HCT116 (cell line): ENCODE data around the gene OR7G2. TPM values are rescaled to one million over a fixed set of nuclear protein-coding genes. Genes with fewer than 3 reads are reported as not detected.

Source experiments
- ATAC-seq: fragments of 200-7000 bp; cut with Tn5 transposase; 2 replicates; pipeline ENCODE4 v1.9.1; 2020; ENCODE audit warnings: mild to moderate bottlenecking, moderate library complexity
- BruUV-seq: library from RNA; stranded (reverse); fragments of 400-500 nt; replicated peaks from 2 replicates; lab custom pipeline; 2021; lab: Mats Ljungman, UMichigan
- CTCF ChIA-PET: fragments of 300-600 bp; sonication (Branson Sonifier 250); formaldehyde crosslinking; loops from one replicate; lab custom pipeline; 2021; ENCODE audit warnings: antibody characterized with exemption; lab: Charles Lee
- POLR2A ChIA-PET: fragments of 300-600, 350-600 bp; sonication (Branson Sonifier 250); formaldehyde crosslinking; loops from one replicate; lab custom pipeline; 2021; ENCODE audit warnings: antibody characterized with exemption; lab: Charles Lee
- RAD21 ChIA-PET, 2 experiments: fragments of 300-600 bp; sonication (Branson Sonifier 250); formaldehyde crosslinking; loops; one replicate each; lab custom pipeline; 2023; ENCODE audit warnings: low total read pairs in 2 of 2; ENCODE audit not compliant: uncharacterized antibody in 2 of 2, unreplicated experiment in 2 of 2, low non-redundant PET in 1 of 2; lab: Charles Lee
- DNase-seq: peaks from one replicate; pipeline ENCODE4 v3.0.0-alpha.2; 2010; ENCODE audit warnings: low read depth, low spot score
- H2AFZ ChIP-seq: fragments of 200-600 bp; shearing (Covaris generic), sonication (generic); 2 replicates; pipeline ENCODE4 v1.6.1; 2017; ENCODE audit warnings: low read depth, mixed run types, mixed read lengths, antibody characterized with exemption, low read length; ENCODE audit not compliant: poor library complexity, severe bottlenecking
- H3K27ac ChIP-seq: 2 replicates; pipeline ENCODE4 v1.5.1; 2012; ENCODE audit warnings: low read depth, low read length
- H3K27me3 ChIP-seq: fragments of 200-600 bp; sonication (generic); 2 replicates; pipeline ENCODE4 v1.6.1; 2016; ENCODE audit warnings: mixed run types, low read length, mixed read lengths; ENCODE audit not compliant: insufficient read depth
- H3K36me3 ChIP-seq, 2 experiments: fragments of 200-500 bp in 1 of 2; fragments of 200-600 bp in 1 of 2; sonication (Bioruptor generic) in 1 of 2; sonication (generic) in 1 of 2; 2 replicates each; pipeline versions ENCODE4 v1.5.1 to v1.6.1; 2014 to 2016; ENCODE audit warnings: low read length in 2 of 2, inconsistent platforms in 1 of 2, mixed read lengths in 1 of 2, mixed run types in 1 of 2; ENCODE audit not compliant: insufficient read depth in 2 of 2, control insufficient read depth in 1 of 2
- H3K4me1 ChIP-seq, 2 experiments: fragments of 200-600 bp in 1 of 2; sonication (generic) in 1 of 2; 2 replicates each; pipeline versions ENCODE4 v1.5.1 to v1.6.1; 2012 to 2017; ENCODE audit warnings: low read length in 2 of 2, inconsistent platforms in 1 of 2, mild to moderate bottlenecking in 1 of 2, mixed read lengths in 1 of 2, mixed run types in 1 of 2, moderate library complexity in 1 of 2; ENCODE audit not compliant: insufficient read depth in 2 of 2, control insufficient read depth in 1 of 2
- H3K4me2 ChIP-seq: fragments of 200-600 bp; sonication (generic); 2 replicates; pipeline ENCODE4 v1.6.1; 2017; ENCODE audit warnings: mixed run types, low read length, mixed read lengths
- H3K4me3 ChIP-seq, 2 experiments: fragments of 200-600 bp in 1 of 2; sonication (generic) in 1 of 2; replicated peaks in 1 of 2; 2 replicates each; pipeline ENCODE4 v1.5.1; 2011 to 2016; ENCODE audit warnings: low read length in 2 of 2, control low read depth in 1 of 2, low read depth in 1 of 2, mild to moderate bottlenecking in 1 of 2, mixed read lengths in 1 of 2, mixed run types in 1 of 2
- H3K79me2 ChIP-seq: fragments of 200-600 bp; sonication (generic); 2 replicates; pipeline ENCODE4 v1.6.1; 2017; ENCODE audit warnings: mild to moderate bottlenecking, mixed run types, low read length, moderate library complexity, mixed read lengths; ENCODE audit not compliant: insufficient read depth
- H3K9ac ChIP-seq: fragments of 200-600 bp; sonication (generic); 2 replicates; pipeline ENCODE4 v1.6.1; 2016; ENCODE audit warnings: low read length, mixed read lengths
- H3K9me2 ChIP-seq: fragments of 200-600 bp; sonication (generic), shearing (Covaris generic); 2 replicates; pipeline ENCODE4 v1.6.1; 2017; ENCODE audit warnings: mixed run types, mild to moderate bottlenecking, moderate library complexity; ENCODE audit not compliant: insufficient read depth
- H3K9me3 ChIP-seq, 2 experiments: fragments of 200-500 bp in 1 of 2; fragments of 200-600 bp in 1 of 2; sonication (Bioruptor generic) in 1 of 2; sonication (generic) in 1 of 2; 2 replicates each; pipeline ENCODE4 v1.6.1; 2014 to 2017; ENCODE audit warnings: low read length in 2 of 2, mixed read lengths in 2 of 2, inconsistent platforms in 1 of 2, low read depth in 1 of 2, mild to moderate bottlenecking in 1 of 2, mixed run types in 1 of 2, moderate library complexity in 1 of 2; ENCODE audit not compliant: control insufficient read depth in 1 of 2, insufficient read depth in 1 of 2
- H4K20me1 ChIP-seq: fragments of 200-600 bp; sonication (generic), shearing (Covaris generic); 2 replicates; pipeline ENCODE4 v1.6.1; 2017; ENCODE audit warnings: mixed run types, mild to moderate bottlenecking, moderate library complexity; ENCODE audit not compliant: insufficient read depth
- CBX3 ChIP-seq: IDR thresholded peaks from 2 replicates; pipeline ENCODE4 v1.6.1; 2012; ENCODE audit warnings: low read depth
- EZH2phosphoT487 ChIP-seq: fragments of 200-600 bp; IDR thresholded peaks from 2 replicates; pipeline ENCODE4 v1.6.1; 2018; ENCODE audit warnings: antibody characterized with exemption, borderline replicate concordance
- POLR2A ChIP-seq: IDR thresholded peaks from 2 replicates; pipeline ENCODE4 v1.7.0; 2011; ENCODE audit warnings: borderline replicate concordance; ENCODE audit not compliant: insufficient read depth, insufficient read length; ENCODE audit errors: extremely low read depth
- RAD21 ChIP-seq: IDR thresholded peaks from 2 replicates; pipeline ENCODE4 v1.6.1; 2012; ENCODE audit warnings: low read depth, mild to moderate bottlenecking
- SP1 ChIP-seq: IDR thresholded peaks from 2 replicates; pipeline ENCODE4 v1.6.1; 2012; ENCODE audit warnings: low read depth
- SRF ChIP-seq: IDR thresholded peaks from 2 replicates; pipeline ENCODE4 v1.6.1; 2012; ENCODE audit warnings: low read depth
- YY1 ChIP-seq: IDR thresholded peaks from 2 replicates; pipeline ENCODE4 v1.6.1; 2011; ENCODE audit warnings: low read length, low read depth, moderate library complexity, mild to moderate bottlenecking; ENCODE audit not compliant: insufficient replicate concordance; ENCODE audit errors: extremely low read depth
- ZFX ChIP-seq: fragments of 450-650 bp; IDR thresholded peaks from 2 replicates; pipeline ENCODE4 v1.6.1; 2017
- intact Hi-C: fragments of 100-400 bp; cut with micrococcal nuclease; formaldehyde crosslinking; loops from 2 replicates; pipeline ENCODE4 v1.10.0; 2022
- total RNA-seq: library from RNA; stranded (reverse); gene quantifications from one replicate; pipeline ENCODE4 v1.2.1, GENCODE V29; 2021; ENCODE audit not compliant: unreplicated experiment
- TF ChIP-seq, protein P1 (sequence below): IDR thresholded peaks from 2 replicates; pipeline ENCODE4 v1.6.1; 2011; ENCODE audit warnings: mild to moderate bottlenecking, low read length, moderate library complexity; ENCODE audit not compliant: insufficient replicate concordance; ENCODE audit errors: extremely low read depth
- TF ChIP-seq, protein P2 (sequence below), 3 experiments: fragments of 200-600 bp in 1 of 3; sonication (generic) in 1 of 3; IDR thresholded peaks in 2 of 3; conservative IDR thresholded peaks in 1 of 3; 2 replicates each; pipeline ENCODE4 v1.5.1; 2012 to 2017; ENCODE audit warnings: low read depth in 2 of 3, low read length in 2 of 3, antibody characterized with exemption in 1 of 3, borderline replicate concordance in 1 of 3, control low read depth in 1 of 3, mild to moderate bottlenecking in 1 of 3, mixed read lengths in 1 of 3, mixed run types in 1 of 3, moderate library complexity in 1 of 3; ENCODE audit not compliant: insufficient read depth in 1 of 3
- TF ChIP-seq, protein P3 (sequence below): IDR thresholded peaks from 2 replicates; pipeline ENCODE4 v1.6.1; 2012

OR7G2 gene
- total RNA-seq, 1 experiment from 2014 or later, result not detected

DNA sequence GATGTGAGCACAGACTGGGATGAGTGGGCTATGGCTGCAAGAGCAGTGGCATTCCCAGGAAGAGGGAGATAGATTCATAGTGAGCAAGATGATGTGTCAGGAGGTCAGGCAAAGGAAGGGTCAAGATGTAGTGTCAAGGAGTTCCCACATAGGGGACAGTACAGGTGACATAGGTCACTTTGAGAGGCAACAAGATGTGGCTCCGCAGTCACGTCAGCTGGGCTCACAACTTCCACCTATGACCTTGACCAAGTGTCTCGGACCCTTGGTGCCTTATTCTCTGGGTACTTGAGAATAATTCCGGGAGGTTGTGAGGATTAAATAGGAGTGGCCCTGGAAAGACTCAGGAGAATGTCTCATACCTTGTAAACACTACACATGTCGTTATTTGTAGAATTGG, 43.4 kb upstream of the OR7G2 start:
- H3K4me2 ChIP-seq, result no peak overlapping the region
- no peaks in the 10 kb centered on the region for H3K27me3 ChIP-seq
- H3K4me1 ChIP-seq, result peaks cover 0 to 6% of the 10 kb centered on the region in 2 experiments; a peak in 1 of 4 replicates
- no peaks in the 10 kb centered on the region for H4K20me1 ChIP-seq
- H3K27ac ChIP-seq, result no peak overlapping the region
- TF ChIP-seq YY1, result no peak
- TF ChIP-seq, protein P1, sequence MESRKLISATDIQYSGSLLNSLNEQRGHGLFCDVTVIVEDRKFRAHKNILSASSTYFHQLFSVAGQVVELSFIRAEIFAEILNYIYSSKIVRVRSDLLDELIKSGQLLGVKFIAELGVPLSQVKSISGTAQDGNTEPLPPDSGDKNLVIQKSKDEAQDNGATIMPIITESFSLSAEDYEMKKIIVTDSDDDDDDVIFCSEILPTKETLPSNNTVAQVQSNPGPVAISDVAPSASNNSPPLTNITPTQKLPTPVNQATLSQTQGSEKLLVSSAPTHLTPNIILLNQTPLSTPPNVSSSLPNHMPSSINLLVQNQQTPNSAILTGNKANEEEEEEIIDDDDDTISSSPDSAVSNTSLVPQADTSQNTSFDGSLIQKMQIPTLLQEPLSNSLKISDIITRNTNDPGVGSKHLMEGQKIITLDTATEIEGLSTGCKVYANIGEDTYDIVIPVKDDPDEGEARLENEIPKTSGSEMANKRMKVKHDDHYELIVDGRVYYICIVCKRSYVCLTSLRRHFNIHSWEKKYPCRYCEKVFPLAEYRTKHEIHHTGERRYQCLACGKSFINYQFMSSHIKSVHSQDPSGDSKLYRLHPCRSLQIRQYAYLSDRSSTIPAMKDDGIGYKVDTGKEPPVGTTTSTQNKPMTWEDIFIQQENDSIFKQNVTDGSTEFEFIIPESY, result no peak
- no peak for TF ChIP-seq EZH2phosphoT487
- no peak for TF ChIP-seq POLR2A
- TF ChIP-seq, protein P2, sequence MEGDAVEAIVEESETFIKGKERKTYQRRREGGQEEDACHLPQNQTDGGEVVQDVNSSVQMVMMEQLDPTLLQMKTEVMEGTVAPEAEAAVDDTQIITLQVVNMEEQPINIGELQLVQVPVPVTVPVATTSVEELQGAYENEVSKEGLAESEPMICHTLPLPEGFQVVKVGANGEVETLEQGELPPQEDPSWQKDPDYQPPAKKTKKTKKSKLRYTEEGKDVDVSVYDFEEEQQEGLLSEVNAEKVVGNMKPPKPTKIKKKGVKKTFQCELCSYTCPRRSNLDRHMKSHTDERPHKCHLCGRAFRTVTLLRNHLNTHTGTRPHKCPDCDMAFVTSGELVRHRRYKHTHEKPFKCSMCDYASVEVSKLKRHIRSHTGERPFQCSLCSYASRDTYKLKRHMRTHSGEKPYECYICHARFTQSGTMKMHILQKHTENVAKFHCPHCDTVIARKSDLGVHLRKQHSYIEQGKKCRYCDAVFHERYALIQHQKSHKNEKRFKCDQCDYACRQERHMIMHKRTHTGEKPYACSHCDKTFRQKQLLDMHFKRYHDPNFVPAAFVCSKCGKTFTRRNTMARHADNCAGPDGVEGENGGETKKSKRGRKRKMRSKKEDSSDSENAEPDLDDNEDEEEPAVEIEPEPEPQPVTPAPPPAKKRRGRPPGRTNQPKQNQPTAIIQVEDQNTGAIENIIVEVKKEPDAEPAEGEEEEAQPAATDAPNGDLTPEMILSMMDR (IDR thresholded peaks at IDR 0.05 in 2 of 3, conservative IDR thresholded peaks at IDR 0.05 in 1 of 3; ENCODE audit: borderline replicate concordance in 1 of 3, insufficient read depth in 1 of 3, low read depth in 2 of 3, low read length in 2 of 3), result no peak
- TF ChIP-seq, protein P3, sequence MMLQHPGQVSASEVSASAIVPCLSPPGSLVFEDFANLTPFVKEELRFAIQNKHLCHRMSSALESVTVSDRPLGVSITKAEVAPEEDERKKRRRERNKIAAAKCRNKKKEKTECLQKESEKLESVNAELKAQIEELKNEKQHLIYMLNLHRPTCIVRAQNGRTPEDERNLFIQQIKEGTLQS, result no peak
- TF ChIP-seq CBX3, result no peak
- TF ChIP-seq SP1, result no peak
- TF ChIP-seq SRF, result no peak
- TF ChIP-seq ZFX, result no peak
- no peak for TF ChIP-seq RAD21
- no peak overlapping the region for H3K9ac ChIP-seq
- H3K79me2 ChIP-seq, result peaks cover 100% of the 10 kb centered on the region
- ATAC-seq (no peak), DNase-seq (no peak)
- no peak overlapping the region for H3K4me3 ChIP-seq
- no peaks in the 10 kb centered on the region for H3K9me2 ChIP-seq
- POLR2A ChIA-PET, result no interaction called here
- intact Hi-C loops, result no loop called here
- H3K36me3 ChIP-seq, result peaks cover 0 to 55% of the 10 kb centered on the region in 2 experiments; a peak in 3 of 4 replicates
- H2AFZ ChIP-seq, result no peak overlapping the region
- peaks cover 44 to 57% of the 10 kb centered on the region in 2 experiments; a peak in 3 of 4 replicates for H3K9me3 ChIP-seq
- CTCF ChIA-PET, result no interaction called here
- no TSS peak for BruUV-seq
- RAD21 ChIA-PET, result no interaction called here
